ENCODE results near the gene ADAMTS2.

- TF ChIP-seq CTCF (IDR thresholded peaks at IDR 0.05; ENCODE audit: insufficient read depth, low read length, poor library complexity, severe bottlenecking) = no peak
- no peak for TF ChIP-seq EZH2phosphoT487 (conservative IDR thresholded peaks at IDR 0.05; ENCODE audit: low read length)
Measured at GRCh38 chr5:179265514-179266290, 79.6 kb downstream of the ADAMTS2 start.
